ENCODE measurements around the gene ELAC1. TPM values are rescaled to one million over a fixed set of nuclear protein-coding genes. Genes with fewer than 3 reads are reported as not detected.
A peak's percentile ranks its signal among the peaks of the same experiment; 100 is the strongest.

The ELAC1 gene
- total RNA-seq, 1 experiment from 2014 or later = 4.0 TPM

GRCh38 chr18:50967714-50968661 is at the start of gene ELAC1 (continued):
- TF ChIP-seq ZNF281 (CRISPR knock-in tag; IDR thresholded peaks at IDR 0.05) (no peak), SP1 (CRISPR knock-in tag; conservative IDR thresholded peaks at IDR 0.05) (peak; percentile 59)

DNA sequence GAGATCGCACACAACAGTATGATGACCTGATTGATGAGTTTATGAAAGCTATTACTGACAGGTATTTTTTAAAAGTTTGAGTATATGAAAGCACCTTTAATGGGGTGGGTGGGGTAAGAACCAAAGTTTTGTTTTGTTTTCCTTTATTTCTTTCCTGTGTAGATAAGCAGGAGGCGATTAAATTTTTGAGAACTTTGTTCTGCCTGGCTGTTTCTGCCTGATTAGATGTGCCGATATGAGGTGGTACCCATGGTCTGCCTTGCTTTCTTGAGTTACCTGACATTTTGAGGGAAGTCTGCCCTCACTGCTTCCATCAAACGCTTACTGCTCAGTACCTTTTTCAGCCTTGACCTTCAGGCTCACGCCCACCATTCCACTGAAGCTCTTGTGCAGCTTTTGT is 49.7 kb upstream of the ELAC1 start:
- CTCF ChIA-PET = no interaction called here
- Mint-ChIP-seq H3K4me3 (no peak overlapping the region), H3K27ac (0 out of 2 replicates have a peak overlapping the region, but pooled peaks have one; percentile 18), H3K36me3 (peaks cover 33% of the 10 kb centered on the region), H3K4me1 (no peaks in the 10 kb centered on the region), H3K27me3 (ENCODE audit: low read depth) (no peaks in the 10 kb centered on the region), H3K9me3 (no peaks in the 10 kb centered on the region; the same call in 1 of the 2 replicates)
- POLR2A ChIA-PET = interaction anchor here (0.6 to 0.8 kb wide), 2 partner anchors 138 to 672 kb away, joined by 4 to 10 read pairs; no protein-coding TSS in a partner anchor
- DNase-seq (ENCODE audit: low spot score) (no peak), ATAC-seq (no peak)
- TF ChIP-seq ZNF121 (CRISPR knock-in tag; IDR thresholded peaks at IDR 0.05) (no peak), ELF4 (CRISPR knock-in tag; IDR thresholded peaks at IDR 0.05; ENCODE audit: low read depth) (no peak), E2F1 (CRISPR knock-in tag; IDR thresholded peaks at IDR 0.05) (no peak), ZNF263 (CRISPR knock-in tag; IDR thresholded peaks at IDR 0.05; ENCODE audit: low read depth) (no peak)

- Mint-ChIP-seq H3K27me3 (ENCODE audit: low read depth) (no peaks in the 10 kb centered on the region), H3K4me1 (no peaks in the 10 kb centered on the region), H3K27ac (no peak overlapping the region), H3K36me3 (peaks cover 70% of the 10 kb centered on the region), H3K4me3 (no peak overlapping the region), H3K9me3 (peaks cover 19% of the 10 kb centered on the region)
- ChIA-PET POLR2A (no interaction called here), CTCF (no interaction called here)
- ATAC-seq (no peak), DNase-seq (ENCODE audit: low spot score) (no peak)
- TF ChIP-seq FOXP1 (CRISPR knock-in tag; IDR thresholded peaks at IDR 0.05; ENCODE audit: borderline replicate concordance) (no peak), ESRRA (CRISPR knock-in tag; IDR thresholded peaks at IDR 0.05; ENCODE audit: borderline replicate concordance) (no peak), ZNF121 (CRISPR knock-in tag; IDR thresholded peaks at IDR 0.05) (no peak), ZNF281 (CRISPR knock-in tag; IDR thresholded peaks at IDR 0.05) (no peak)
Measured at GRCh38 chr18:50924372-50924771, 43.5 kb upstream of the ELAC1 start.

GRCh38 chr18:50926521-50926920 is 41.3 kb upstream of the ELAC1 start:
- ATAC-seq (no peak), DNase-seq (ENCODE audit: low spot score) (no peak)
- TF ChIP-seq ETV6 (CRISPR knock-in tag; IDR thresholded peaks at IDR 0.05) (no peak), E2F1 (CRISPR knock-in tag; IDR thresholded peaks at IDR 0.05) (no peak), GTF2I (CRISPR knock-in tag; conservative IDR thresholded peaks at IDR 0.05) (0 out of 2 replicates have a peak, but pooled peaks have one; percentile 67), ZBTB21 (CRISPR knock-in tag; IDR thresholded peaks at IDR 0.05; ENCODE audit: borderline replicate concordance) (no peak)
- H3K4me3 Mint-ChIP-seq = no peak overlapping the region
- POLR2A ChIA-PET = interaction anchor here (0.6 kb wide), 1 partner anchor 180 kb away, joined by 6 read pairs; no protein-coding TSS in a partner anchor
- peaks cover 19% of the 10 kb centered on the region for H3K9me3 Mint-ChIP-seq
- no peaks in the 10 kb centered on the region for H3K4me1 Mint-ChIP-seq
- peaks cover 67% of the 10 kb centered on the region for H3K36me3 Mint-ChIP-seq
- no peaks in the 10 kb centered on the region for H3K27me3 Mint-ChIP-seq (ENCODE audit: low read depth)
- CTCF ChIA-PET = no interaction called here
- no peak overlapping the region for H3K27ac Mint-ChIP-seq
